ENCODE data around the gene CLCA1.

Gene CLCA1

GRCh38 chr1:86504137-86504479, 35.4 kb downstream of the CLCA1 start:
- DNase-seq (ENCODE audit: low read depth in 2 of 2), result no peak

GRCh38 chr1:86504895-86505563, 36.3 kb downstream of the CLCA1 start:
- no peak for DNase-seq (ENCODE audit: low read depth in 2 of 2)

GRCh38 chr1:86505564-86505902, 36.8 kb downstream of the CLCA1 start:
- DNase-seq (ENCODE audit: low read depth in 2 of 2), result no peak

- no peak for DNase-seq (ENCODE audit: low read depth in 2 of 2)
These were observed 39.3 kb downstream of the CLCA1 start for GRCh38 chr1:86507935-86508582.

GRCh38 chr1:86508583-86508969, 39.8 kb downstream of the CLCA1 start:
- DNase-seq (ENCODE audit: low read depth in 2 of 2), result no peak

- no peak for DNase-seq (ENCODE audit: low read depth in 2 of 2)
These were observed 46.9 kb downstream of the CLCA1 start for GRCh38 chr1:86515597-86515996.

- DNase-seq (ENCODE audit: low read depth in 2 of 2), result no peak
These were observed 47.6 kb downstream of the CLCA1 start for GRCh38 chr1:86516335-86516734.

GRCh38 chr1:86517336-86517735, 48.6 kb downstream of the CLCA1 start:
- DNase-seq (ENCODE audit: low read depth in 2 of 2), result no peak

DNA sequence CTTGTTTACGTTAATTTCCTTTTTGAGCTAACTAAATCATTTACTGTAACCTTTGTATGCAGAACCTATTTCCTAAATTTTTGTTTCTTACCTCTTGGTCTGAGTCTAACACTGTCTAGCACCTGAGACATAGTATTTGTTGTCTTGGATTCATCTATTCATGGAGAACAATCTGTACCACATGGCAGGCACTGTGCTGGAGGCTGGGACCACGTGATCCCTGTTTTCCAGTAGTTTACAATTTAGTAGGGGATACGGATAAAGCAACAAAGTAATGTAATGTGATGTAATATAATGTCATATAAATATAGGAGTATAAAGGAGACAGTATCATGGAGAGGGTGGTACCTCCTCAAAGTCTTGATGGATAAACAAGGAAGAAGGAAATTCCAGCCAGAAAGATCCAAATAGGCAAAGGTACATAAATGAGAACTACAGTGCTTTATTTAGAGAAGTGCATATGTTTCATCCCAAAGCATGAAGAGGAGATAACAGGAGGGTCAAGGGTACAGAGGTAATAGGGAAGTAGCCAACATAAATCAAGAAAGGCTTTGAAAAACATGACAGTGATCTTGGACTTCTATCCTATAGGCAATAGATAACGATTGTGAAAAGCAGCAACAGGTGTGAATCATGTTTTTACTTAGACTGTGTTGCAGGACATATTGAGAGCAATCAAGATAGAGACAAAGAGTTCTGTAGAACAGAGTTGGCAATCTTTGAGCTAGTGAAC, 52.2 kb downstream of the CLCA1 start:
- no peak for DNase-seq (ENCODE audit: low read depth in 2 of 2)

DNA sequence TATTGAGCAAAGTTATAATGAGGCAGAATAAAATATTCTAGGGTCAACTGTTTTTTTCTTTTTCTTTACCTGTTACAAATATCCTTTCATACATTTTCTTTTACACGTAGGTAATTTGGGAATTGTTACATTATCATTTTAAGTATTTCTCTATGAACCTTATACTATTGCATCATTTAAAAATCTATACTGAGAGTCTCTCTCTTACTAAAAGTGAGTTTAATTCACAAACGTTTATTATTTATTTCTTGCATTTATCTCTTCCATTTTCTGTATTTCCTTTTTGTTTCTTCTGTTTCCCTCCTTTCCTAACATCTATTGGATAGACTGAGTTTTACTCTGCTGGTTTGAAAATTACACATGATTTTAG, 52.8 kb downstream of the CLCA1 start:
- DNase-seq (ENCODE audit: low read depth in 2 of 2), result no peak

GRCh38 chr1:86522240-86522639, 53.5 kb downstream of the CLCA1 start:
- DNase-seq (ENCODE audit: low read depth in 2 of 2), result no peak

DNA sequence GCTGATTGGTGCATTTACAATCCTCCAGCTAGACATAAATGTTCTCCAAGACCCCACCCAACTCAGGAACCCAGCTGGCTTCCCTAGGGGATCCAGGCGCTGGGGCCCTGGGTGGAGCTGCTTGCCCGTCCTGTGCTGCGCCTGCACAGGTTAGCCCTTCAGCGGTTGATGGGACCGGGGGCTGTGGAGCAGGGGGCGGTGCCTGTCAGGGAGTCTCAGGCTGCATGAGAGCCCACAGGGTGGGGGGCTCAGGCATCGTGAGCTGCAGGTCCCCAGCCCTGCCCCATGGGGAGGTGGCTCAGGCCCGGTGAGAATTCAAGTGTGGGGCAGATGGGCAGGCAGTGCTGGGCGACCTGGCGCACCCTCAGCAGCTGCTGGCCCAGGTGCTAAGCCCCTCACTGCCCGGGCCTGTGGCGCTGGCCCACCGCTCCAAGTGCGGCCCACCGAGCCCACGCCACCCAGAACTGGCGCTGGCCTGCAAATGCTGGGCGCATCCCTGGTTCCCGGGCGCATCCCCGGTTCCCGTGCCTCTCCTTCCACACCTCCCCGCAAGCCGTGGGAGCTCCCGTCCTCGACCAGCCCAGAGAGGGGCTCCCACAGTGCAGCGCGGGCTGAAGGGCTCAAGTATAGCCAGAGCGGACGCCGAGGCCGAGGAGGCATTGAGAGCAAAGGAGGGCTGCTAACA, 55.1 kb downstream of the CLCA1 start:
- DNase-seq (ENCODE audit: low read depth in 2 of 2), result no peak

DNA sequence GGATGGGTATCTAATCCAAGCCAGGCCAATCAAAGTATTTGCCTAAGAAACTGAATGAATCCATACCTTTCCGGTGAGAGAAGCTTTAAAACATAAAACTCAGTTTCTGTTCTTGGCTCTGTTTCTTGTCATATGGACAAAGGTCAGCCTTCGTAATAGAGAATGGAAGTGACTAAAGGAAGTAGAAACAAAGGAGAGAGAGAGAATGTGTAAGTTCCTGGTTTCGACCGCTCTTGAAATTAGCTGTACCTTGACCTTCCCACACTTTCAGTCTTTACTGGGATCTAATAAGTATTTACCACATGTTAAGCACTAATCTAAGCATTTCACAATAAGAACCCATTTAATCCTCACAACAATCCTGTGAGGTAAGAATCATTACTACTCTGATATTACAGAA, 58.6 kb downstream of the CLCA1 start:
- no peak for DNase-seq (ENCODE audit: low read depth in 2 of 2)

- no peak for DNase-seq (ENCODE audit: low read depth in 2 of 2)
These were observed 61.6 kb downstream of the CLCA1 start for GRCh38 chr1:86530211-86530845.

- no peak for DNase-seq (ENCODE audit: low read depth in 2 of 2)
These were observed 69.4 kb downstream of the CLCA1 start for GRCh38 chr1:86537928-86538695.

- no peak for DNase-seq (ENCODE audit: low read depth in 2 of 2)
These were observed 70.0 kb downstream of the CLCA1 start for GRCh38 chr1:86538775-86539174.

DNA sequence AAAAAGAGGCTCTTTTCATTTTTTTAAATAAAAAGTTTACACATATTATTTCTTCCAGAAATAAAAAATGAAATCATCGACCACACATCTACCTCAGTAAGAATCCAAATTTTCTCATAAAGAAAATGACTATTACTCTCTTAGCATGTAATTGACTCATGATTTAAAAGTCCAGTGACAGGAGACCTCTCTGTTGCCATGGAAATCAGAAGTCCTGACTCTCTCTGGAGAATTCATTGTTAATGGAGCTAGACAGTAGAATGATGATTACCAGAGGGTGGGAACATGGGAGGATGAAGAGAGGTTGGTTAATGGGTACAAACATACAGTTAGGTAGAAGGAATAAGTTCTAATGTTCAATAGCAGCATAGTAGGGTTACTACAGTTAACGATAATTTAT, 73.1 kb downstream of the CLCA1 start:
- no peak for DNase-seq (ENCODE audit: low read depth in 2 of 2)

DNA sequence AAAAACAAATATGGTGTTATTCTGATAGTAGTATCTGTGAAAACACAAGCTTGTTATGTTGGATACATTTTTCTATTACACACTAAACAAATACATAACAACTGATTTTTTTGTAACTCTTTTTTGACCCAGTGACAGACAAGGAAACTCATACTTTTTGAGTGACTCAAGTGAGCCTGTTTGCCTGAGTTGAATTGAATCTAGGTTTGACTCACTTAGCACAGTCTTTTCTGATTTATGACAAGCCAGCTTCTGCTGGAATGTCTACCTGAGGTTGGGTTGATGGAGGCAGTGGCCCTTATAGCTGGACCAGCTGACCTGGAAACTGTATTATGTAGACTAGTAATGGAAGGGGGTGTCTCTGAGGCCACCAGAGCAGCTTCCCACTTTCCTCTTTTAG, 73.9 kb downstream of the CLCA1 start:
- no peak for DNase-seq (ENCODE audit: low read depth in 2 of 2)

DNA sequence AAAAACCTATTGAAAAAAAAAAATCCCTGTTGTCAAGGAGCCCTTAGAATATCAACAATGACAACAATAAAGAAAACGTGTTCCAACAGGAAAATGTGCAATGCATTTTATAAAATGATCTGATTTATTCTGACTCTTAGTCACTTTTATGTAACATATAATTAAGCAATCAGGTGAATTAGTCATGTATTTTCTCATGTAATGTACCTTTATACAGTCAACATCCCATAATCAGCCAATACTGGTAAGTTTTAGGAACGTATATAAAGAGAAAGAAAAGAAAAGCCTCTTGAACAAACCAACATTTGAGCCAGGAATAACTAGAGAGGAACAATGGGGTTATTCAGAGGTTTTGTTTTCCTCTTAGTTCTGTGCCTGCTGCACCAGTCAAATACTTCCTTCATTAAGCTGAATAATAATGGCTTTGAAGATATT, 78.1 kb downstream of the CLCA1 start, which contains the start of gene CLCA4:
CLCA4 (plus strand) TSS at position 292 of the 435 bp plus-strand sequence; CDS start at position 334, 42 bp downstream.
- DNase-seq (ENCODE audit: low read depth in 2 of 2), result no peak

- no peak for DNase-seq (ENCODE audit: low read depth in 2 of 2)
These were observed 80.1 kb downstream of the CLCA1 start for GRCh38 chr1:86548839-86549238.

Data from activated CD4-positive, alpha-beta T cell treated with anti-CD3 and anti-CD28 coated beads for 24 hours (primary cell).